NCI-H1048 (cell line): Measurements from ENCODE around the gene AKNAD1.

Source experiments
- DNase-seq: peaks from one replicate; lab custom pipeline; 2025; lab: John Stamatoyannopoulos, UW

The AKNAD1 gene

GRCh38 chr1:108862698-108863477 is 6.0 kb upstream of the AKNAD1 start:
- DNase-seq = no peak

- DNase-seq = no peak
Measured at GRCh38 chr1:108862017-108862610, 5.2 kb upstream of the AKNAD1 start.

GRCh38 chr1:108861566-108861965 is 4.7 kb upstream of the AKNAD1 start:
- no peak for DNase-seq

GRCh38 chr1:108860190-108860907 is 3.5 kb upstream of the AKNAD1 start:
- no peak for DNase-seq

- no peak for DNase-seq
Measured at GRCh38 chr1:108858230-108858950, 1.5 kb upstream of the AKNAD1 start.

GRCh38 chr1:108854221-108855019 is 2.5 kb downstream of the AKNAD1 start:
- DNase-seq = no peak

- no peak for DNase-seq
Measured at GRCh38 chr1:108852221-108852975, 4.5 kb downstream of the AKNAD1 start.

GRCh38 chr1:108851567-108851966 is 5.3 kb downstream of the AKNAD1 start:
- DNase-seq = no peak

GRCh38 chr1:108850929-108851328 is 6.0 kb downstream of the AKNAD1 start:
- DNase-seq = no peak

- DNase-seq = no peak
Measured at GRCh38 chr1:108848806-108849205, 8.1 kb downstream of the AKNAD1 start.

GRCh38 chr1:108847494-108847893 is 9.4 kb downstream of the AKNAD1 start:
- no peak for DNase-seq

GRCh38 chr1:108845991-108846390 is 10.9 kb downstream of the AKNAD1 start:
- DNase-seq = no peak

GRCh38 chr1:108845446-108845845 is 11.4 kb downstream of the AKNAD1 start:
- DNase-seq = no peak

GRCh38 chr1:108843390-108844137 is 13.3 kb downstream of the AKNAD1 start:
- no peak for DNase-seq

- DNase-seq = no peak
Measured at GRCh38 chr1:108842525-108843181, 14.2 kb downstream of the AKNAD1 start.

- no peak for DNase-seq
Measured at GRCh38 chr1:108841703-108842102, 15.2 kb downstream of the AKNAD1 start.

- DNase-seq = no peak
Measured at GRCh38 chr1:108832929-108833328, 24.0 kb downstream of the AKNAD1 start.

- DNase-seq = no peak
Measured at GRCh38 chr1:108831225-108831624, 25.7 kb downstream of the AKNAD1 start.
